Esophagus squamous epithelium (tissue), 5 donors: ENCODE results near the gene GREM1. TPM values are rescaled to one million over a fixed set of nuclear protein-coding genes. Genes with fewer than 3 reads are reported as not detected.

Experiments used
- DNase-seq: peaks from one replicate; lab custom pipeline; 2025; lab: John Stamatoyannopoulos, UW
- H3K27ac ChIP-seq, 4 donors: fragments of 200-600 bp; sonication (generic); one replicate each; pipeline ENCODE4 v1.5.1; 2016 to 2019; ENCODE audit warnings: mild to moderate bottlenecking in 1 of 4
- H3K27me3 ChIP-seq, 4 donors: fragments of 200-600 bp; sonication (generic); 1 replicate in 3 of 4; 2 replicates in 1 of 4; pipeline versions ENCODE4 v1.5.1 to v1.6.0; 2017 to 2021; ENCODE audit warnings: antibody characterized with exemption in 1 of 4
- H3K36me3 ChIP-seq, 3 donors: fragments of 200-600 bp; sonication (generic); one replicate each; pipeline ENCODE4 v1.5.1; 2016 to 2019
- H3K4me1 ChIP-seq, 3 donors: fragments of 200-600 bp; sonication (generic); one replicate each; pipeline ENCODE4 v1.5.1; 2017 to 2019
- H3K4me3 ChIP-seq, 4 donors: fragments of 200-600 bp; sonication (generic); 1 replicate in 3 of 4; 2 replicates in 1 of 4; pipeline ENCODE4 v1.5.1; 2016 to 2019; ENCODE audit warnings: mild to moderate bottlenecking in 2 of 4, moderate library complexity in 1 of 4
- H3K9me3 ChIP-seq, 3 donors: fragments of 200-600 bp; sonication (generic); one replicate each; pipeline ENCODE4 v1.5.1; 2016 to 2019
- CTCF ChIP-seq, 6 experiments: fragments of 450-650 bp in 4 of 6; fragments of 200-600 bp in 2 of 6; sonication (generic) in 2 of 6; IDR thresholded peaks; one replicate each; pipeline ENCODE4 v1.5.1; 2016 to 2019; ENCODE audit warnings: antibody characterized with exemption in 6 of 6, mild to moderate bottlenecking in 4 of 6, moderate library complexity in 4 of 6
- POLR2A ChIP-seq, 4 donors: fragments of 450-650 bp; IDR thresholded peaks; one replicate each; pipeline ENCODE4 v1.6.1; 2017; ENCODE audit warnings: antibody characterized with exemption in 4 of 4, mild to moderate bottlenecking in 4 of 4, moderate library complexity in 3 of 4
- WGBS, 2 donors: methylation state at CpG; one replicate each; pipeline ENCODE4 v1.1.5; 2018; 5-methylcytosine and 5-hydroxymethylcytosine counted together
- intact Hi-C: fragments of 100-400 bp; cut with DNase I; formaldehyde crosslinking; loops from one replicate; pipeline ENCODE4 v1.15.0; 2022
- total RNA-seq, 4 donors: library from RNA; depleted of rRNA; stranded (reverse); fragments of >200 nt; gene quantifications; one replicate each; pipeline ENCODE4 v1.1.0, GENCODE V29; 2016
- donor health status: DM: yes; HTN: yes; CAD: no.

Gene GREM1
- total RNA-seq, 4 donors from 2014 or later, result 0.30 to 11.6 (median 6.4) TPM

GRCh38 chr15:32775103-32775502 lies 57.3 kb downstream of the GREM1 start:
- Histone ChIP-seq H3K36me3 (no peaks in the 10 kb centered on the region), H3K9me3 (peaks cover 0 to 9% (median 6%) of the 10 kb centered on the region in 3 donors), H3K4me3 (no peak overlapping the region), H3K27me3 (no peaks in the 10 kb centered on the region), H3K4me1 (no peaks in the 10 kb centered on the region), H3K27ac (no peak overlapping the region)
- intact Hi-C loops, result no loop called here
- TF ChIP-seq POLR2A (IDR thresholded peaks at IDR 0.05) (no peak), CTCF (IDR thresholded peaks at IDR 0.05) (no peak)
- 79 to 82% methylated on average over 2 to 3 of the region's 3 CpGs for WGBS, 2 donors
- DNase-seq, result no peak

- TF ChIP-seq CTCF (IDR thresholded peaks at IDR 0.05), result no peak
- no peak for TF ChIP-seq POLR2A (IDR thresholded peaks at IDR 0.05)
- Histone ChIP-seq H3K27me3 (no peaks in the 10 kb centered on the region), H3K9me3 (peaks cover 0 to 9% (median 6%) of the 10 kb centered on the region in 3 donors), H3K27ac (no peak overlapping the region), H3K36me3 (no peaks in the 10 kb centered on the region), H3K4me3 (no peak overlapping the region), H3K4me1 (no peaks in the 10 kb centered on the region)
- intact Hi-C loops, result no loop called here
- DNase-seq, result no peak
- 71 to 86% methylated on average over 4 of the region's 4 CpGs for WGBS, 2 donors
Observed at GRCh38 chr15:32778391-32779176, 60.8 kb downstream of the GREM1 start.

- Histone ChIP-seq H3K27me3 (no peaks in the 10 kb centered on the region), H3K27ac (no peak overlapping the region), H3K9me3 (peaks cover 0 to 9% (median 6%) of the 10 kb centered on the region in 3 donors), H3K4me1 (no peaks in the 10 kb centered on the region), H3K4me3 (no peak overlapping the region), H3K36me3 (no peaks in the 10 kb centered on the region)
- 64 to 83% methylated on average over 3 of the region's 3 CpGs for WGBS, 2 donors
- TF ChIP-seq CTCF (IDR thresholded peaks at IDR 0.05), result no peak
- no peak for TF ChIP-seq POLR2A (IDR thresholded peaks at IDR 0.05)
- intact Hi-C loops, result no loop called here
- no peak for DNase-seq
Observed at GRCh38 chr15:32781781-32782180, 64.0 kb downstream of the GREM1 start.

GRCh38 chr15:32784581-32784980 lies 66.8 kb downstream of the GREM1 start:
- Histone ChIP-seq H3K4me3 (no peak overlapping the region), H3K27ac (no peak overlapping the region), H3K36me3 (no peaks in the 10 kb centered on the region), H3K4me1 (no peaks in the 10 kb centered on the region), H3K9me3 (no peaks in the 10 kb centered on the region), H3K27me3 (no peaks in the 10 kb centered on the region)
- no peak for DNase-seq
- intact Hi-C loops, result no loop called here
- TF ChIP-seq POLR2A (IDR thresholded peaks at IDR 0.05) (no peak), CTCF (IDR thresholded peaks at IDR 0.05) (no peak)

GRCh38 chr15:32786906-32787305 lies 69.1 kb downstream of the GREM1 start:
- Histone ChIP-seq H3K27ac (no peak overlapping the region), H3K27me3 (no peaks in the 10 kb centered on the region), H3K4me1 (no peaks in the 10 kb centered on the region), H3K36me3 (no peaks in the 10 kb centered on the region), H3K9me3 (no peaks in the 10 kb centered on the region), H3K4me3 (no peak overlapping the region)
- DNase-seq, result no peak
- WGBS, 2 donors, result 88 to 96% methylated on average over 6 to 7 of the region's 7 CpGs
- TF ChIP-seq POLR2A (IDR thresholded peaks at IDR 0.05), result no peak
- TF ChIP-seq CTCF (IDR thresholded peaks at IDR 0.05), result no peak
- intact Hi-C loops, result no loop called here
